WTC11 (cell line): ENCODE measurements around the gene UTY. TPM values are rescaled to one million over a fixed set of nuclear protein-coding genes. Genes with fewer than 3 reads are reported as not detected.

Experiments used
- ATAC-seq: fragments of 200-7000 bp; cut with Tn5 transposase; 2 replicates; pipeline ENCODE4 v1.10.0; 2021; ENCODE audit warnings: mild to moderate bottlenecking, moderate library complexity
- CTCF ChIA-PET: fragments of 300-600 bp; sonication (Branson Sonifier 250); formaldehyde crosslinking; loops from one replicate; lab custom pipeline; 2021; ENCODE audit warnings: antibody characterized with exemption; lab: Charles Lee
- POLR2A ChIA-PET: fragments of 350-600 bp; sonication (Branson Sonifier 250); formaldehyde crosslinking; loops from one replicate; lab custom pipeline; 2021; ENCODE audit warnings: antibody characterized with exemption; lab: Charles Lee
- DNase-seq: peaks from one replicate; pipeline ENCODE4 v3.0.0; 2021; ENCODE audit warnings: low spot score
- H3K27ac Mint-ChIP-seq: 2 replicates; pipeline ENCODE4 v1.8.0; 2021; ENCODE audit warnings: mixed read lengths
- H3K27me3 Mint-ChIP-seq: 2 replicates; pipeline ENCODE4 v1.8.0; 2021; ENCODE audit warnings: low read depth, mild to moderate bottlenecking, moderate library complexity, mixed read lengths
- H3K36me3 Mint-ChIP-seq: 2 replicates; pipeline ENCODE4 v1.8.0; 2021; ENCODE audit warnings: mixed read lengths
- H3K4me1 Mint-ChIP-seq: 2 replicates; pipeline ENCODE4 v1.8.0; 2022; ENCODE audit warnings: mixed read lengths
- H3K4me3 Mint-ChIP-seq: 2 replicates; pipeline ENCODE4 v1.8.0; 2021; ENCODE audit warnings: mild to moderate bottlenecking, moderate library complexity, mixed read lengths
- H3K9me3 Mint-ChIP-seq: 2 replicates; pipeline ENCODE4 v1.8.0; 2021; ENCODE audit warnings: mixed read lengths
- ATF6 ChIP-seq: sonication (generic); formaldehyde crosslinking; IDR thresholded peaks from 2 replicates; pipeline ENCODE4 v1.8.1; 2023; ENCODE audit warnings: mild to moderate bottlenecking, missing genetic modification reagents
- E2F1 ChIP-seq: sonication (generic); formaldehyde crosslinking; IDR thresholded peaks from 2 replicates; pipeline ENCODE4 v1.8.0; 2022; ENCODE audit warnings: mild to moderate bottlenecking, missing genetic modification reagents
- E2F5 ChIP-seq: sonication (generic); formaldehyde crosslinking; IDR thresholded peaks from 2 replicates; pipeline ENCODE4 v1.8.1; 2022; ENCODE audit warnings: mild to moderate bottlenecking, moderate library complexity, missing genetic modification reagents
- ESRRA ChIP-seq: sonication (generic); formaldehyde crosslinking; IDR thresholded peaks from 2 replicates; pipeline ENCODE4 v1.8.1; 2022; ENCODE audit warnings: mild to moderate bottlenecking, missing genetic modification reagents, borderline replicate concordance
- GTF2I ChIP-seq: fragments of 250-450 bp; sonication (Bioruptor Pico); conservative IDR thresholded peaks from 2 replicates; pipeline ENCODE4 v1.4.0; 2021; ENCODE audit warnings: mild to moderate bottlenecking
- JUN ChIP-seq: sonication (generic); formaldehyde crosslinking; IDR thresholded peaks from 2 replicates; pipeline ENCODE4 v1.8.0; 2023; ENCODE audit warnings: mild to moderate bottlenecking, missing genetic modification reagents
- NR1H2 ChIP-seq: sonication (generic); formaldehyde crosslinking; IDR thresholded peaks from 2 replicates; pipeline ENCODE4 v1.9.0; 2021; ENCODE audit warnings: mild to moderate bottlenecking, moderate library complexity, missing genetic modification reagents
- NR2C2 ChIP-seq: sonication (generic); formaldehyde crosslinking; IDR thresholded peaks from 2 replicates; pipeline ENCODE4 v1.8.0; 2022; ENCODE audit warnings: mild to moderate bottlenecking, missing genetic modification reagents
- OVOL2 ChIP-seq: fragments of 250-450 bp; sonication (Bioruptor Pico); IDR thresholded peaks from 2 replicates; pipeline ENCODE4 v1.9.0; 2021; ENCODE audit warnings: mild to moderate bottlenecking, borderline replicate concordance
- ZNF232 ChIP-seq: sonication (generic); formaldehyde crosslinking; IDR thresholded peaks from 2 replicates; pipeline ENCODE4 v1.8.0; 2022; ENCODE audit warnings: mild to moderate bottlenecking, missing genetic modification reagents
- ZNF281 ChIP-seq: sonication (generic); formaldehyde crosslinking; IDR thresholded peaks from 2 replicates; pipeline ENCODE4 v1.8.0; 2023; ENCODE audit warnings: mild to moderate bottlenecking, missing genetic modification reagents
- ZNF317 ChIP-seq: sonication (generic); formaldehyde crosslinking; IDR thresholded peaks from 2 replicates; pipeline ENCODE4 v1.8.1; 2023; ENCODE audit warnings: low read depth, mild to moderate bottlenecking, moderate library complexity, missing genetic modification reagents, borderline replicate concordance
- ZNF425 ChIP-seq: fragments of 250-450 bp; sonication (Bioruptor Pico); conservative IDR thresholded peaks from 2 replicates; pipeline ENCODE4 v1.9.0; 2021; ENCODE audit warnings: mild to moderate bottlenecking
- ZNF532 ChIP-seq: fragments of 250-450 bp; sonication (Bioruptor Pico); IDR thresholded peaks from 2 replicates; pipeline ENCODE4 v1.9.0; 2021; ENCODE audit warnings: mild to moderate bottlenecking, borderline replicate concordance
- ZNF671 ChIP-seq: fragments of 250-450 bp; sonication (Bioruptor Pico); IDR thresholded peaks from 2 replicates; pipeline ENCODE4 v1.8.0; 2021; ENCODE audit warnings: mild to moderate bottlenecking
- total RNA-seq: library from RNA; stranded (reverse); gene quantifications from 3 replicates; pipeline ENCODE4 v1.2.3, GENCODE V29; 2021

Gene UTY
- total RNA-seq, 1 experiment from 2014 or later: 23.3 TPM

GRCh38 chrY:13501215-13501614 lies 21.4 kb upstream of the UTY start:
- no peaks in the 10 kb centered on the region for H3K9me3 Mint-ChIP-seq
- no peak for DNase-seq
- H3K36me3 Mint-ChIP-seq: no peaks in the 10 kb centered on the region
- no peak overlapping the region for H3K27ac Mint-ChIP-seq
- H3K27me3 Mint-ChIP-seq: no peaks in the 10 kb centered on the region
- no peak overlapping the region for H3K4me3 Mint-ChIP-seq
- ATAC-seq: no peak
- TF ChIP-seq OVOL2 (no peak), GTF2I (CRISPR knock-in tag) (no peak), NR2C2 (no peak), ZNF232 (CRISPR knock-in tag) (no peak), ZNF317 (CRISPR knock-in tag) (no peak), E2F5 (CRISPR knock-in tag) (no peak)
- H3K4me1 Mint-ChIP-seq: peaks cover 6% of the 10 kb centered on the region; the same call in 1 of the 2 replicates
- POLR2A ChIA-PET: no interaction called here
- CTCF ChIA-PET: no interaction called here

- H3K4me1 Mint-ChIP-seq: no peaks in the 10 kb centered on the region
- DNase-seq: no peak
- POLR2A ChIA-PET: no interaction called here
- no peak for ATAC-seq
- no peaks in the 10 kb centered on the region for H3K27me3 Mint-ChIP-seq
- CTCF ChIA-PET: no interaction called here
- no peak overlapping the region for H3K4me3 Mint-ChIP-seq
- no peaks in the 10 kb centered on the region for H3K9me3 Mint-ChIP-seq
- H3K27ac Mint-ChIP-seq: no peak overlapping the region
- TF ChIP-seq ZNF425 (CRISPR knock-in tag) (no peak), ATF6 (CRISPR knock-in tag) (no peak), E2F1 (CRISPR knock-in tag) (no peak), NR1H2 (CRISPR knock-in tag) (no peak), JUN (CRISPR knock-in tag) (no peak), ZNF281 (CRISPR knock-in tag) (no peak), ZNF532 (CRISPR knock-in tag) (no peak), ESRRA (CRISPR knock-in tag) (no peak), ZNF671 (CRISPR knock-in tag) (no peak)
- no peaks in the 10 kb centered on the region for H3K36me3 Mint-ChIP-seq
These were observed 13.9 kb upstream of the UTY start for GRCh38 chrY:13493737-13494136.
